Adrenal gland (tissue), 12 donors: Measurements from ENCODE around the gene NKX6-2. TPM values are rescaled to one million over a fixed set of nuclear protein-coding genes. Genes with fewer than 3 reads are reported as not detected.

Source experiments
- DNase-seq, 7 donors: peaks; one replicate each; pipeline ENCODE4 v3.0.0-alpha.2; 2019 to 2020
- H3K27ac ChIP-seq, 5 donors: fragments of 200-600 bp; sonication (generic) in 4 of 5; 1 replicate in 3 of 5; 2 replicates in 2 of 5; pipeline versions ENCODE4 v1.5.1 to v1.8.0; 2016 to 2020; ENCODE audit warnings: mild to moderate bottlenecking in 1 of 5
- H3K27me3 ChIP-seq: fragments of 200-600 bp; 2 replicates; pipeline ENCODE4 v1.8.0; 2021
- H3K36me3 ChIP-seq, 2 donors: fragments of 200-600 bp; replicated peaks in 1 of 2; 1 replicate in 1 of 2; 2 replicates in 1 of 2; pipeline versions ENCODE4 v1.5.1 to v1.8.0; 2018 to 2022
- H3K4me1 ChIP-seq, 2 donors: fragments of 200-600 bp; replicated peaks in 1 of 2; 1 replicate in 1 of 2; 2 replicates in 1 of 2; pipeline versions ENCODE4 v1.5.1 to v1.8.0; 2018 to 2021
- H3K4me3 ChIP-seq, 4 donors: fragments of 200-600 bp; sonication (generic) in 3 of 4; one replicate each; pipeline ENCODE4 v1.5.1; 2016 to 2018
- H3K9me3 ChIP-seq, 3 donors: fragments of 200-600 bp; sonication (generic) in 1 of 3; replicated peaks in 1 of 3; 1 replicate in 2 of 3; 2 replicates in 1 of 3; pipeline versions ENCODE4 v1.5.1 to v1.8.0; 2016 to 2021
- POLR2A ChIP-seq, 2 donors: fragments of 450-650 bp; IDR thresholded peaks; one replicate each; pipeline ENCODE4 v1.6.1; 2017; ENCODE audit warnings: antibody characterized with exemption in 2 of 2, mild to moderate bottlenecking in 2 of 2, moderate library complexity in 1 of 2
- WGBS, 4 donors: extraction: QIAGEN DNeasy Blood & Tissue Kit in 2 of 4; methylation state at CpG; one replicate each; pipeline versions ENCODE4 v1.1.5 to v1.1.7; 2013 to 2017; 5-methylcytosine and 5-hydroxymethylcytosine counted together
- intact Hi-C, 2 donors: fragments of 100-400 bp; cut with DNase I; formaldehyde crosslinking; loops; one replicate each; pipeline versions ENCODE4 v1.14.1 to v1.15.0; 2022 to 2023
- polyA plus RNA-seq, 3 donors: library from polyadenylated mRNA; stranded (reverse); fragments of 200-250 nt in 2 of 3; fragments of 350-450 nt in 1 of 3; fragmentation: Illumina TruSeq in 1 of 3; extraction: RNeasy Lipid Tissue Mini Kit (QIAGEN cat#74804) in 1 of 3; gene quantifications; one replicate each; pipeline ENCODE4 v1.2.3, GENCODE V29; 2013 to 2014
- total RNA-seq, 9 donors: library from RNA; depleted of rRNA in 4 of 9; stranded (reverse); fragments of >200 nt in 4 of 9; fragments of 120-200 nt in 1 of 9; fragmentation: NEBNext Ultra II Directional in 1 of 9; extraction: Animal tissue kit (Norgen Biotek cat#: 25700) in 1 of 9; gene quantifications; one replicate each; pipeline versions ENCODE4 v1.1.0 to v1.2.4, GENCODE V29; 2013 to 2023
- TF ChIP-seq, protein P1 (sequence below), 6 experiments: fragments of 450-650 bp in 4 of 6; fragments of 200-600 bp in 2 of 6; sonication (generic) in 1 of 6; IDR thresholded peaks; 1 replicate in 5 of 6; 2 replicates in 1 of 6; pipeline versions ENCODE4 v1.5.1 to v1.8.0; 2016 to 2021; ENCODE audit warnings: antibody characterized with exemption in 6 of 6, mild to moderate bottlenecking in 2 of 6, moderate library complexity in 1 of 6
- donor health status: healthy with polysubstance abuse.
- donor health status: Bipolar disorder and iron deficiency.
- donor health status: DM: yes; HTN: yes; CAD: no.
- donor health status: DM: no; HTN: no; CAD: no.
- donor health status: DM: no; HTN: no; CAD: no.
- donor health status: DM: yes; HTN: yes; CAD: no.

Gene NKX6-2
- total and polyA plus RNA-seq, 12 donors: 0.37 to 0.40 TPM; not detected in 10

GRCh38 chr10:132758865-132759264, 27.1 kb downstream of the NKX6-2 start:
- Histone ChIP-seq H3K27me3 (no peaks in the 10 kb centered on the region), H3K4me3 (no peak overlapping the region), H3K36me3 (peaks cover 0 to 19% of the 10 kb centered on the region in 2 donors), H3K4me1 (no peaks in the 10 kb centered on the region), H3K9me3 (no peaks in the 10 kb centered on the region), H3K27ac (no peak overlapping the region)
- 97 to 98% (median 98%) methylated on average over 11 to 14 of the region's 14 CpGs for WGBS, 4 donors
- intact Hi-C loops: no loop called here
- DNase-seq: no peak
- no peak for TF ChIP-seq POLR2A (IDR thresholded peaks at IDR 0.05)
- TF ChIP-seq, protein P1, sequence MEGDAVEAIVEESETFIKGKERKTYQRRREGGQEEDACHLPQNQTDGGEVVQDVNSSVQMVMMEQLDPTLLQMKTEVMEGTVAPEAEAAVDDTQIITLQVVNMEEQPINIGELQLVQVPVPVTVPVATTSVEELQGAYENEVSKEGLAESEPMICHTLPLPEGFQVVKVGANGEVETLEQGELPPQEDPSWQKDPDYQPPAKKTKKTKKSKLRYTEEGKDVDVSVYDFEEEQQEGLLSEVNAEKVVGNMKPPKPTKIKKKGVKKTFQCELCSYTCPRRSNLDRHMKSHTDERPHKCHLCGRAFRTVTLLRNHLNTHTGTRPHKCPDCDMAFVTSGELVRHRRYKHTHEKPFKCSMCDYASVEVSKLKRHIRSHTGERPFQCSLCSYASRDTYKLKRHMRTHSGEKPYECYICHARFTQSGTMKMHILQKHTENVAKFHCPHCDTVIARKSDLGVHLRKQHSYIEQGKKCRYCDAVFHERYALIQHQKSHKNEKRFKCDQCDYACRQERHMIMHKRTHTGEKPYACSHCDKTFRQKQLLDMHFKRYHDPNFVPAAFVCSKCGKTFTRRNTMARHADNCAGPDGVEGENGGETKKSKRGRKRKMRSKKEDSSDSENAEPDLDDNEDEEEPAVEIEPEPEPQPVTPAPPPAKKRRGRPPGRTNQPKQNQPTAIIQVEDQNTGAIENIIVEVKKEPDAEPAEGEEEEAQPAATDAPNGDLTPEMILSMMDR (IDR thresholded peaks at IDR 0.05): no peak

DNA sequence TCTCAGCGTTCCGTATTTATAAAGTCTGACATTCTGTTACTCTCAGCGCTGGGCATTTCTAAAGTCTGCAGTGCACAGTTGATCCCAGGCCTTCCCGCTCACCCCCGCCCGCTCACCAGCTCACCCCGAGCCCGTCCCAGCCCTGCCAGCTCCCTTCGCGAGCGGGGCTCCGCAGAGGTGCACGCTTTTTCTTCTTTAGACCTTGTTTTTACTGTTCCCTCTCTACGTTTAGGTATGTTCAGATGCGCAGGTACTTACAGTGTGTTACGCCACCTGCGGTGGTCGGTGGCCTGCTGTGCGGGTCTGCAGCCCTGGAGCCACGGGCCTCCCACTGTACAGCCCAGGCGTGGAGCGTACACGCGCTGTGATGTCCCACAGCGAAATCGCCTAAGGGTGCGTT, 28.8 kb downstream of the NKX6-2 start:
- WGBS, 4 donors: 97 to 99% (median 98%) methylated on average over 27 of the region's 27 CpGs
- H3K27me3 ChIP-seq: no peaks in the 10 kb centered on the region
- H3K9me3 ChIP-seq: no peaks in the 10 kb centered on the region
- DNase-seq: no peak
- TF ChIP-seq, protein P1 (IDR thresholded peaks at IDR 0.05): no peak
- no peak for TF ChIP-seq POLR2A (IDR thresholded peaks at IDR 0.05)
- no peaks in the 10 kb centered on the region for H3K4me1 ChIP-seq
- no peak overlapping the region for H3K27ac ChIP-seq
- no peak overlapping the region for H3K4me3 ChIP-seq
- peaks cover 0 to 31% of the 10 kb centered on the region in 2 donors for H3K36me3 ChIP-seq
- intact Hi-C loops: no loop called here

GRCh38 chr10:132756591-132756990, 29.4 kb downstream of the NKX6-2 start:
- no peaks in the 10 kb centered on the region for H3K27me3 ChIP-seq
- H3K27ac ChIP-seq: no peak overlapping the region
- no peaks in the 10 kb centered on the region for H3K9me3 ChIP-seq
- DNase-seq: no peak
- H3K4me3 ChIP-seq: no peak overlapping the region
- intact Hi-C loops: no loop called here
- TF ChIP-seq POLR2A (IDR thresholded peaks at IDR 0.05): no peak
- TF ChIP-seq, protein P1 (IDR thresholded peaks at IDR 0.05): no peak
- WGBS, 4 donors: 95 to 97% (median 96%) methylated on average over 14 of the region's 14 CpGs
- H3K36me3 ChIP-seq: peaks cover 0 to 31% of the 10 kb centered on the region in 2 donors
- H3K4me1 ChIP-seq: no peaks in the 10 kb centered on the region

DNA sequence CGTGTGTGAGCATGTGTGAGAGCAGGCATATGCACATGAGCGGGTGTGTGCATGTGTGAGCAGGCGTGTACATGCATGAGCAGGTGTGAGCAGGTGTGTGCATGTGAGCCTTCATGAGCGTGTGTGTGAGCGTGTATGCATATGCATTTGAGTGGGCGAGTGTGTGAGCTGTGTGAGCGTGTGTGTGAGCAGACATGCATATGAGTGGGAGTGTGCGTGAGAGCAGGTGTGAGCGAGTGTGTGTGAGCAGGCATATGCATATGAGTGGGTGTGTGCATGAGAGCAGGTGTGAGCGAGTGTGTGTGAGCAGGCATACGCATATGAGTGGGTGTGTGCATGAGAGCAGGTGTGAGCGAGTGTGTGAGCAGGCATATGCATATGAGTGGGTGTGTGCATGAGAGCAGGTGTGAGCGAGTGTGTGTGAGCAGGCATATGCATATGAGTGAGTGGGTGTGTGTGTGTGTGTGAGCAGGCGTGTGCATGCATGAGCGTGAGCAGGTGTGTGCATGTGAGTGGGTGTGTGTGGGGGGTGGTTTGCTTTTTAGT, 30.7 kb downstream of the NKX6-2 start:
- H3K36me3 ChIP-seq: peaks cover 0 to 35% of the 10 kb centered on the region in 2 donors
- H3K4me3 ChIP-seq: no peak overlapping the region
- no peak overlapping the region for H3K27ac ChIP-seq
- H3K4me1 ChIP-seq: no peaks in the 10 kb centered on the region
- H3K9me3 ChIP-seq: no peaks in the 10 kb centered on the region
- 96 to 97% (median 96%) methylated on average over 15 of the region's 15 CpGs for WGBS, 4 donors
- no peaks in the 10 kb centered on the region for H3K27me3 ChIP-seq
- intact Hi-C loops: no loop called here
- DNase-seq: no peak
- TF ChIP-seq, protein P1 (IDR thresholded peaks at IDR 0.05): no peak
- TF ChIP-seq POLR2A (IDR thresholded peaks at IDR 0.05): no peak
